HG03565 (cell line): Measurements from ENCODE around the gene TRIM69.
"Not testable (repeated sequence)": the region's sequence is repeated elsewhere in the genome, so short reads cannot be mapped to it uniquely, and the experiment has no call there.

Experiments used
- ATAC-seq: cut with Tn5 transposase; IDR thresholded peaks from one replicate; pipeline ENCODE4 v1.9.1; 2021; ENCODE audit warnings: mild to moderate bottlenecking, moderate library complexity; ENCODE audit not compliant: unreplicated experiment

The TRIM69 gene

DNA sequence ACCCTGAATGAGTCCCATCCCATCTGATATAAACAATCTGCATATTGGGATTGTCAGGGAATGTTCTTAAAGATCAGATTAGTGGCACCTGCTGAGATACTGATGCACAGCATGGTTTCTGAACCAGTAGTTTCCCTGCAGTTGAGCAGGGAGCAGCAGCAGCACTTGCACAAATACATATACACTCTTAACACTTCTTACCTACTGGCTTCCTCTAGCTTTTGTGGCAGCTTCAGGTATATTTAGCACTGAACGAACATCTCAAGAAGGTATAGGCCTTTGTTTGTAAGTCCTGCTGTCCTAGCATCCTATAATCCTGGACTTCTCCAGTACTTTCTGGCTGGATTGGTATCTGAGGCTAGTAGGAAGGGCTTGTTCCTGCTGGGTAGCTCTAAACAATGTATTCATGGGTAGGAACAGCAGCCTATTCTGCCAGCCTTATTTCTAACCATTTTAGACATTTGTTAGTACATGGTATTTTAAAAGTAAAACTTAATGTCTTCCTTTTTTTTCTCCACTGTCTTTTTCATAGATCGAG lies 20.5 kb upstream of the TRIM69 start:
- ATAC-seq, result no peak

DNA sequence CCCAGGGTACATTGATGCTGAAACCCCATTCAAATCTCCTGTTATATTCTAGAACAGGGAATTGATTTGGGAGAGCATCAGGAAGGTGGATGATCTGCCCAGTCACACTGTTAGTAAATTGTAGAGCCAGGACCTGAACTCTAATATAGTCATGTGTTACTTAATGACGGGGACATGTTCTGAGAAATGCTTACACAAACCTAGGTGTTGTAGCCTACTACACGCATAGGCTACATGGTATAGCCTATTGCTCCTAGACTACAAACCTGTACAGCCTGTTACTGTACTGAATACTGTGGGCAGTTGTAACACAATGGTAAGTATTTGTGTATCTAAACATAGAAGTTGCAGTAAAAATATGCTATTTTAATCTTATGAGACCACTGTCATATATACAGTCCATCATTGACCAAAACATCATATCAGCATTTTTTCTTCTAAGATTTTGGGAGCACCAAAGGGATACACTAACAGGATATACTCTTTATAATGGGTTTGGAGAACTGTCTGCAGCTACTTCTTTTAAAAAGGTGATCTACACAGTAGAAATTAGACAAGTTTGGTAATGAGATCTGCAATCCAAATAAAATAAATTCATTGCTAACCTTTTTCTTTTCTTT lies 19.2 kb upstream of the TRIM69 start:
- ATAC-seq, result no peak

GRCh38 chr15:44718180-44718926 lies 18.0 kb upstream of the TRIM69 start:
- ATAC-seq, result no peak

DNA sequence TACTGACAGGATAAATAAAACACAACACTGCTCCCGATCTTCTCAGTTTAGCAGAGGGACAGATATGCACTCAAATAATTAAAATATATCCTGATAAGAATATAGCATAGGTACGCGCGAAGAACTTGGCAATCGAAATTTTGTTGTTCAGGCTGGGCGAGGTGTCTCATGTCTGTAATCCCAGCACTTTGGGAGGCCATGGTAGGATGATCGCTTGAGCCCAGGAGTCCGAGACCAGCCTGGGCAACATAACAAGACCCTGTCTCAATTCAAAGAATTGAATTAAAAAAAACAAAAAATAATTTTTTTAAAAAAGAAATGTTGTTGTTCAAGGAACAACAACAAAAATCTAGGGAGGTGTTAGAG lies 17.4 kb upstream of the TRIM69 start:
- ATAC-seq, result no peak

GRCh38 chr15:44719293-44719999 lies 16.9 kb upstream of the TRIM69 start:
- ATAC-seq, result peak; percentile 35

GRCh38 chr15:44720000-44720435 lies 16.3 kb upstream of the TRIM69 start:
- not testable (repeated sequence) for ATAC-seq

- no peak for ATAC-seq
Measured at GRCh38 chr15:44720460-44721176, 15.7 kb upstream of the TRIM69 start.

GRCh38 chr15:44722011-44722410 lies 14.3 kb upstream of the TRIM69 start:
- ATAC-seq, result no peak

- no peak for ATAC-seq
Measured at GRCh38 chr15:44726136-44726535, 10.2 kb upstream of the TRIM69 start.

DNA sequence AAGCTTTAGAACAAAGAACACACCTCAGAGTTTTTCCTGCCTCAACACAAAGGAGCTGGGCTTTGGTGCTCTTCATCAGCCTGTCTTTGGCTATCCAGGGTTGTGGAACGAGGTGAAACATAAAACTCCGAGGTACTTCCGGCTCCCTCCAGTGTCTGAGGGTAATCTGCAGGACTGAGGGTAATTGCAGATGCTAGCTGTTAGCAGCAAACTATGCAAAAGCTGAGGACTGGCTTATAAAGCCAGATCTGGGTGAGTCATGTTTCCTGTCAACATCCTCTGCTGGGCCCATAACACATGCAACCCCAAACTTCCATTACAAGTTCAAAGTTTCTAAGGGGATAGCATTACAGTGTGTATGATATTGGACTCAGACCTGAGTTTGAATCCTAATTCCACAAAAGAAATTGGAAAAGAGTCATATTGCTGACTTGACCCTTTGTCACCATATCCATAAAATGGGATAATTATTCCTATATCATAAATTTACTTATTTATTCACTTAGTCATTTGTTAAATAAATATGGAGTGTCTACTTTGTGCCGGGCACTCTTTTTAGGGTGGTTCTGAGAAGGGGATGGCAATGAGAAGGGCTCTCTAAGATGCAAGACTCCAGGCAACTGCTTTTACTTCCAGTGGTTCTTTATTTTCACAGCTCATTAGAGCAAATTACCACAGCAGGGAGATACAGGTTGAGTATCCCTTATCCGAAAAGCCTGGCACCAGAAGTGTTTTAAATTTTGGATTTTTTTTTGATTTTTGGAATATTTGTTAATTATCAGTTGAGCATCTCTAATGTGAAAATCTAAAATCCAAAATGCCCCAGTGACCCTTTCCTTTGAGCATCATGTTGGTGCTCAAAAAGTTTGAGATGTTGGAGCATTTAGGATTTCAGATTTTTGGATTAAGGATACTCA lies 9.5 kb upstream of the TRIM69 start:
- ATAC-seq, result no peak

DNA sequence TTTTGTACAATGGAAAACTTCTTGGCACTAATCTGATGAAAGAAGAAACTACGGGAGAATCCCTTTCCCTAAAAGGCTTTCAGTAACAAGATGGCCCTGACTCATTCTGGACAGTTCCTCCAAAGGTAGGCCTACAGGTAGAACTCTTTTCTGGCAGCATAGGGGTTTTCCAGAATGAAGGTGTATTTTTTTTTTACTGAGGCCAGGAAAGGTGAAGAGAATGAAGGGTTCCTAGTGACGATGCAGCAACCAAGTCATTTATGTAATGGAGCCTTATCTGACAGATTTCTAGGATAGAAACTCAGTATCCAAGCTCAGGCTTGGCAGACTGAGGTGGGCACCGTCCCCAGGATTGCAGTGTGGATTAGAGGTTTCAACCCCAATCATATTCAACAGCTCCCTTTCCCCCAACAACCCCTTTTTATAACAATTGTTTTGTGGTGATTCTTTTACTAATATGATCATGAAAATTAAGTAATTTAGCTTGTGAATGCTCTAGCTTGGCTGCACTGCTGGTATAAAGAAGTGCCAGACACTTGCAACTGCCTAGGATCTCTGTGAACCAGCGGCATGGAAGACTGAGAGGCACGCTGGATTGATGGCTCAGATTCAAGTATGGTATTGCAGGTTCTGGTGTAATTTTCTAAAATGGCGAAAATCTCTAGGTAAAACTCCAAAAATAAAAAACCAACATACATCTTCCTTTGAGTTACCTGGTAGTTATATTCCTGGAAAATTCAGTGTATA lies 8.7 kb upstream of the TRIM69 start:
- no peak for ATAC-seq

DNA sequence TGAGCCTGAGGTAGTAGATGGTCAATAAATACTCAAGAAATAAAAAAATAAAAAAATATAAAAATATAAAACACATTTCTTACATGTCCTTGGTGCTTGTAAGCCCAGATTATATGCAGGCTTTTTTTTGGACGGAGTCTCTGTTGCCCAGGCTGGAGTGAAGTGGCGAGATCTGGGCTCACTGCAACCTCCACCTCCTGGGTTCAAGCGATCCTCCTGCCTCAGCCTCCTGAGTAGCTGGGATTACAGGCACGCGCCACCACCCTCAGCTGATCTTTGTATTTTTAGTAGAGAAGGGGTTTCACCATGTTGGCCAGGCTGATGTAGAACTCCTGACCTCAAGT lies 8.1 kb upstream of the TRIM69 start:
- not testable (repeated sequence) for ATAC-seq

- ATAC-seq, result peak; percentile 69
Measured at GRCh38 chr15:44728576-44729407, 7.5 kb upstream of the TRIM69 start.

DNA sequence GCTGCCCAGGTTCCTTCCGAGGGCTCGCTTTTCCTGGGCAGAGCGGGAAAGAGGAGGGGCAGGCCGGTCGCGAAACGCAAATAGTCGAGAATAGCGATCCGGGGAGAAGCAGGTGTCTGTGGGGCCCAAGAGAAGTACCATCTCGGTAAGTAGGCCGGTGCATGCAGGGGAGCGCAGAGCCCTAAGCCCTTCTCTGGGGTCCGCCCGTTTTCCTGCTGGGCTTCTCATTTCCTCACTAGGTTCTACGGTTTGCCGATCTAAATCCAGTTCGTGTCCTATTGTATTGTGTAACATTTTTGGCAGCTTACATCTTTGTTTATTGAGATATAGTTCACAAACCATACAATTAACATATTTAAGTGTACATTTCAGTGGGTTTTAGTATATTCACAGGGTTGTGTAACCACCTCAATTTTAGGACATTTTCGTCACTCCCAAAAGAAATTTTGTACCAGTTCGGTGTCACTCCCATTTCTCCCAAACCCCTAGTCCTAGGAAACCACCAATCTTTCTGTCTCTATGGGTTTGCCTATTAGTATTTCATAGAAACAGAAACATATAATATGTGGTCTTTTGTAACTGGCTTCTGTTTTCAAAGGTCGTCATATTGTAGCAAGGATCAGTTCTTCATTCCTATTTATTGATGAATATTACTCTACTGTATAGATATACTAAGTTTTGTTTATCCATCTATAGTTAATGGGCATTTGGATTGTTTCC lies 6.8 kb upstream of the TRIM69 start:
- ATAC-seq, result no peak

GRCh38 chr15:44734839-44735481 lies 1.4 kb upstream of the TRIM69 start:
- ATAC-seq, result no peak

DNA sequence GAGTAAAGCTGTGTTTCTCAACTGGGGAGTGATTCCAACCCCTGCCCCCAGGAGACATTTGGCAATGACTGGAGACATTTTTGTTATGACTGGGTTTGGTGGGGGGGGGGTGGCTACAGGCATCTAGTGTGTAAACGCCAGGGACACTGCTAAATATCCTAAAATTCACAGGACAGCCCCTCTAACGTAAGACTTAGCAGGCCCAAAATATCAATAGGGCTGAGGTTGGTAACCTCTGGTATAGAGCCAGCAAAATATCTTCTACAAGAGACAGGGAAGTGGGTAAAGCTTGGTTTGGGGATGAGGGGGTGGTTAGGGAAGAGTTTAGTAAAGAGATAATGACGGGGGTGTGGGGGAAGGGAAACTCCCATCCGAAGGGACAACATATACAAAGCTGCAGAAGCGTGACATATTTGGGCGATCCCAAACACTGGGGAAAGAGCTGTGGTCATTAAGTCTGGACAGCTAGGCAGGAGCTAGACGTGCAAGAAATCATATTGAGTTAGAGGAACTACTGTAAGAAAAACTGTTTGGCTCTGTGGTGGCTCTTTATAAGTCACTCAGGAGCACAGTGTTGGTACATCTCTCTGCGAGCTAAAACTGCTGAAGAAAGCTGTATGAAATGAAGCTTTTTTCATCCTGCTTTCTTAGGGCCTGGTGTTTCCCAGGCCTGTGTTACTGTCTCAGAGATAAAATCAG lies 697 bp upstream of the TRIM69 start:
- no peak for ATAC-seq
